ENCODE data around the gene CPSF3.

The CPSF3 gene

GRCh38 chr2:9422321-9423099 lies 944 bp upstream of the CPSF3 start:
- peak; percentile 55 to 65 for DNase-seq

- DNase-seq: peak in 1 of 2 experiments; percentile 32
Observed at GRCh38 chr2:9423922-9424272, 443 bp downstream of the CPSF3 start.

GRCh38 chr2:9424447-9425164 lies 1.2 kb downstream of the CPSF3 start:
- no peak for DNase-seq

- DNase-seq: no peak
Observed at GRCh38 chr2:9428965-9429577, 5.6 kb downstream of the CPSF3 start.

GRCh38 chr2:9430316-9431293 lies 7.2 kb downstream of the CPSF3 start:
- no peak for DNase-seq

GRCh38 chr2:9434489-9434888 lies 11.0 kb downstream of the CPSF3 start:
- DNase-seq: no peak

GRCh38 chr2:9439536-9439935 lies 16.1 kb downstream of the CPSF3 start:
- no peak for DNase-seq

GRCh38 chr2:9440058-9440727 lies 16.7 kb downstream of the CPSF3 start:
- no peak for DNase-seq

GRCh38 chr2:9441556-9441955 lies 18.1 kb downstream of the CPSF3 start:
- no peak for DNase-seq

- DNase-seq: no peak
Observed at GRCh38 chr2:9443526-9443925, 20.1 kb downstream of the CPSF3 start.

- DNase-seq: no peak
Observed at GRCh38 chr2:9445089-9445488, 21.6 kb downstream of the CPSF3 start.

GRCh38 chr2:9451231-9451630 lies 27.8 kb downstream of the CPSF3 start:
- no peak for DNase-seq

- DNase-seq: no peak
Observed at GRCh38 chr2:9460441-9461017, 37.1 kb downstream of the CPSF3 start.

- no peak for DNase-seq
Observed at GRCh38 chr2:9461079-9461478, 37.6 kb downstream of the CPSF3 start.

GRCh38 chr2:9462313-9462712 lies 38.9 kb downstream of the CPSF3 start:
- no peak for DNase-seq

- no peak for DNase-seq
Observed at GRCh38 chr2:9462886-9463697, 39.6 kb downstream of the CPSF3 start.

- peak; percentile 19 to 26 for DNase-seq
Observed at GRCh38 chr2:9463698-9464034, 40.2 kb downstream of the CPSF3 start.

GRCh38 chr2:9465170-9465569 lies 41.7 kb downstream of the CPSF3 start:
- DNase-seq: no peak

- no peak for DNase-seq
Observed at GRCh38 chr2:9466147-9466683, 42.8 kb downstream of the CPSF3 start.

- no peak for DNase-seq
Observed at GRCh38 chr2:9467687-9468086, 44.2 kb downstream of the CPSF3 start.

- DNase-seq: no peak
Observed at GRCh38 chr2:9471206-9471605, 47.8 kb downstream of the CPSF3 start.
